ENCODE results near the gene RASGEF1C.

The RASGEF1C gene

DNA sequence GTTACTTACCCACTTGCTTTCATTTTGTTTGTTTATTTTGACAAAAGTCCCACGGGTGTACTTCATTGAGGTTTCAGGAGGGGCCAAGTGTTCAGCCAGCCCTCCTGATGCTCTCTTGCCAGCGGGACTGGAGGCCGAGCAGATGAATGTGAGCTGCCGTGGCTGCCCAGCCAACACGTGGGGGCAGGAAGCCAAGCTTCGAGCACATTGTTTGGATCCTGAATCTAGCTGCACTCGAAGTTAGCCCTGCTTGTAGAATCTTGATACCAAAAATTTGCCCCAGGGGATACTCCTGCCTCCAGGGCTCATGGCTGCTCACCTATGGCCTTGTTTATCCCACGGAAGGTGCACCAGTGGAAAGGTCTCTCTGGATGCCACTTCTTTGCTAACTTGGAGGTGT lies 49.3 kb downstream of the RASGEF1C start:
- DNase-seq: no peak

DNA sequence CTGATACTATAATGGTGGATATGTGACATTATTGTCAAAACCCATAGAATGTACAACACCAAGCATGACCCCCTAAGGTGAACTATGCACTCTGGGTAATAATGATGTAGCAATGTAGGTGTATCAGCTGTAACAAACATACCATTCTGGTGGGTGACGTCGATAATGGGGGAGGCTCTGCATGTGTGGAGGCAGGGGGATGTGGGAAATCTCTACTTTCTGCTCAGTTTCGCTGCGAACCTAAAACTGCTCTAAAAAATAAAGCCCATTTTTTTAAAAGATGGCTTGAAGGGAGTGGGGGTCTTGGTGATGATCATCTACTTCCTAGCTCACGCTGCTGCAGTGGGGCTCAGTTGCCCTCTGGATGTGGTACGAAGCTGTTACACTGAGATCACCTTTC lies 51.1 kb downstream of the RASGEF1C start:
- no peak for DNase-seq

DNA sequence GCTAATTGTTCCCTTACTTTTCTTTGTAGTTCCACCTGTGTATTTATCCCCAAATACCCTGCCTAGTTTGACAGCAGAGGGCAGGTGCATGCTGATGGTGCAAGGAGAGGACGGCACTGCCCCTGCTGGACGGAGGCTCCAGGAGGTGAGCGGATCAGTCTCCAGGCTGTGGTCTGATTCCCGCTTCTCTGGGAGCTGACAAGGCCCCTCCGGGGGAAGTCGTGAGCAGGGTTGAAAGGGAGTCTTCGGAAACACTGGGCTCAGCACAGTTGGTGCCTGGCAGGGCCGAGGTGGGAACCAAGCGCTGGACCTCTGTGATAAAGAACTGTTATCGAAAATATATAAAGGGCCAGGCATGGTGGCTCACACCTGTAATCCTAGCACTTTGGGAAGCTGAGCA lies 52.9 kb downstream of the RASGEF1C start:
- no peak for DNase-seq

DNA sequence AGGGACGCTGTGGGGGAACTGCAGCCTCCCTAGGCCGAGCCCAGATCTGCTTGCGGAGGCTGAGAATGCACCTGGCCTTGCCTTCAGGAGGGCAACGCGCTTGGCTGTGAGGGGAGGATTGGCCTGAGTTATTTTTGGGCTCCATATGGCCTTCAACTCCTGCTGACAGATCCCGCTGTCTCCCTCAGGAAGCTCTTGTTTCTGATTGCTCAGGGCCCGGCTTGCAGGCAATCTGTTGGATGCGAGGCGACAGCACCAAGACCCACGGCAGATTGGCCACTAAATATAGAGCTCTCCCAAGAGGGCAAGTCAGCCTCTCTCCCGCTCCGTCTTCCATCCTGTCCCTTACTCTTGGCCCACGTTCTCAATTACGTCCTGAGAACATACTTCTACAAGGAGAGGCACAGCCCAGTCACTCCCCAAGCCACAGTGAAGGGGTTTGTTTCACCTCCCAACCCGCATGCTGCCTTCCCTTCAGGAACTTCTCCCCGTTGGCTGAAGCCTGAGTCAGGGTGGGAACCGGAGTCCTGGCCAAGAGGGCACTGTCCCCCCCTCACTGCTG lies 53.6 kb downstream of the RASGEF1C start:
- DNase-seq: no peak

DNA sequence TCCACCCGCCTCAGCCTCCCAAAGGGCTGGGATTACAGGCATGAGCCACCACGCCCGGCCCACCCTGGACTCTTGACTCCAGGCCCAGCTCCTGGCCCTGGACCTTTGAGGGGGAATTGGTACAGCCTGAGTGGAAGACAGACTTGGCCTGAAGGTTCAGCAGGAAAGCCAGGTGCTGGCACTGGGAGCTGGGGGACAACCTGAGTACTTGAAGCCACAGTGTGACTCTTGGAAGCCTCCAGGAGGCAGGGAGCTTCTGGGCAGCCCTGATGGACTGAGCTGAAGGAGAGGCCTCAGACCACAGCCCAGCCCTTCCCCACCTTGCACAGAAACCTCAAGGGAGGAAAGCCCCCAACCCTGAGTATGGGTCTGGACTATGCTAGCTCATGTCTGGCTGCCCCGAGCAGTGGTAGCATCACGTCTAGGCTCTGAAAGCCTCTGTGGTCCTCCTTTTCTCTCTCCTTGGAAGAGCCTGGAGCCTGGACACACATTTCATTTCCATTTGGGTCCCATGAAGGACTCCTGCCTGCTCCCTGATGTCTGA lies 54.1 kb downstream of the RASGEF1C start:
- DNase-seq: no peak

DNA sequence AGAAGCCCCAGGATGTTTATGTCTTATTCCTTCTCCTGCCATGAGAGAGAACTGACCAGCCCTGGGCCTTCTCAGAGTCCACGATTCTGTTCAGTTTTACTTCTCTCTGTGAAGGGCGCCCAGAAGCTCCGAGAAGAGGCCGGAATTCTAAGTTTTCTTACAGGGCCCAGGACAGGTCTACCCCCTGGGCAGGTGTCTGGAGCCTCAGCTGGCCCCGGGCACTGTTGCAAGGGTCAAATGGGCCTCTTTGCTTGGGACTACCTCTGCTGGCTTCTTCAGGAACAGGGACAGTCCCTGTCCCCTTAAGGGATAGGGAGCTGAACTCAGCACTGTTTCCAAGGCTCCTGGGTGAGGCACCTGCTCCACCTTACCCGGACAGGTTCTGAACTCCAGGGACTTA lies 55.0 kb downstream of the RASGEF1C start:
- DNase-seq: no peak

DNA sequence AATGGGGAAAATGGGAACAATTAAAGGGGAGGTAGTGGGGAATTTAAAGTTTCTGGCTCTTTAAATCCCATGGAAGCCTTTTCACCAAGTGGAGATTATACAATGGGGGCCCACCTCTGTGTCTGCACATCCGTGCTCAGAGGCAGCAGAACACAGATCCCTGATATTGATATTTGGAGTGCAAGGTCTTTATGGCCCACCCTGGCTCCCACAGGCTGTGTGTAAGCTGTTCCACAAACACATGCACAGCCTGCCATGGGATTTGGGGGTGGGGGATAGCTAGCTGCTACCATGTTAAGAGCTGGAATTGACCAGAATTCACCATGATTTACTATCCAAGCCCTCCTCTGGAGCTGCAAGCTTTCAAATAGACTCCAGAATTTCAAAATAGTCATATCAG lies 55.9 kb downstream of the RASGEF1C start:
- DNase-seq: no peak

DNA sequence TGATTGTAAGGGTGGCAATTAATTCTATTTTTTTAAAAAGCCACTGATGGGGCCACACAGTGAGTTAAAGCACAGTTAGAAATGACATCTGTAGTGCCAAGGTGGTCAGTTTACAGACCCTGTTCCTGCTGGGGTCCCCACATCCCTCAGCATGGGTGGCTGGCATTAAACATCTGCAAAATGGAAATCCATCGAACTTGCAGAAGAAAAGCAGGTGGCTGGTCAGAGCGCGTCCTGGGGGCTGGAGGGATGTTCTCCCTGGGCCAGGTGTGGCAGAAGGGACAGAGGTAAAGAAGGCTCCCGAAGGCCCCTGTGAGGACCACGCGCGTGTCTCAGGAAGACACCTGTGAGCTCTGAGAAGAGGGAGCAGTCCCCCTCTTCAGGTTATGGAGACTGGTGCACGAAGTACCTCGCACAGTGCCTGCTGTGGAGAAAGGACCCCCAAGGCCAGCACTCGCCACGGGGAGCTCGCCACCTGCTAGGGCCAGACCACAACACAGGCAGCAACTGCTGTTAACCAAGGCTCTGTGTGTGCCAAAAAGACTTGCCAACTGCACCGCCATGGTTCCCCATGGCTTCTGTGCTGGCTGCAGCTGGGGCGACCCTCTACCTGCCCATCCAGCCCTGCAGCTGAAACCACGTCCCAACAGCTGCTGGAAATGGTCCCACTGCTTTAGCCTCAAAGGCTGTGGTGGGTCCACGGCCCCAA lies 65.2 kb downstream of the RASGEF1C start:
- no peak for DNase-seq

DNA sequence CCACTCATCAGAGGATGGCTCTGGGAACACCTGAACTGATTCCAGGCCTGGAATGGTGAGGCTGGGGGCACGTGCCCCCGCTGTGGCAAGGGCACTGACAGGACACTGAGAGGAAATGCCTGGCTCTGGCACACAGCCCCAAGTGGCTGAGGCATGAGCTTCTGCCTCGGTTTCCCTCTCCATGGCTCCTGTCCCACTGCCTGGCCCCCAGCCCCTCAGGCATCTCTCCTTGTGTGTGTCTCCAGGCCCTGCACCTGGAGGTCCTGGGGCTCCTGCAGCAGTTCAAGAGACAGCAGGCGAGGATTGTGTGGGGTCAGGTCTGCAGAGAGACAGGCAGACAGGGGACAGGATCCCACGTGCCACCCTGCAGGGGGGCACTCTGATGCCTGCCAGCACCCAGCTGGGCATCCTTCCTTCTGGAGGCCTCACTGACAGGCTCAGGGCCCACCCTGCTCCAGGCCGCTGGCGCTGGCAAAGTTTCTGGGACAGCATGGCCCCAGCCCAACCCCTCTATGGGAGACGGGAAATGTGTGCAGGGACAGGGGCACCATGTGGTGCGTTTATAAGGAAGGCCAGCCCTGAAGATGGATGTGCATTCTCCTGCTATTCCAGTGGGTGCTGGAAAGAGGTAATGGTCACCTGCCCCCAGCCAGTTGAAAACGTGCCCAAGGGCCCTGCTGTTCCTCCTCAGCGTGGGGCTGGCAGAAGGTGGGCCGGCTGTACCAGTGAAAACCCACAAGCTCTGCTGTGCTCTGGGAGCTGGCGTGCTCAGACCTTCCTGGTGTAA lies 66.0 kb downstream of the RASGEF1C start:
- DNase-seq: no peak

DNA sequence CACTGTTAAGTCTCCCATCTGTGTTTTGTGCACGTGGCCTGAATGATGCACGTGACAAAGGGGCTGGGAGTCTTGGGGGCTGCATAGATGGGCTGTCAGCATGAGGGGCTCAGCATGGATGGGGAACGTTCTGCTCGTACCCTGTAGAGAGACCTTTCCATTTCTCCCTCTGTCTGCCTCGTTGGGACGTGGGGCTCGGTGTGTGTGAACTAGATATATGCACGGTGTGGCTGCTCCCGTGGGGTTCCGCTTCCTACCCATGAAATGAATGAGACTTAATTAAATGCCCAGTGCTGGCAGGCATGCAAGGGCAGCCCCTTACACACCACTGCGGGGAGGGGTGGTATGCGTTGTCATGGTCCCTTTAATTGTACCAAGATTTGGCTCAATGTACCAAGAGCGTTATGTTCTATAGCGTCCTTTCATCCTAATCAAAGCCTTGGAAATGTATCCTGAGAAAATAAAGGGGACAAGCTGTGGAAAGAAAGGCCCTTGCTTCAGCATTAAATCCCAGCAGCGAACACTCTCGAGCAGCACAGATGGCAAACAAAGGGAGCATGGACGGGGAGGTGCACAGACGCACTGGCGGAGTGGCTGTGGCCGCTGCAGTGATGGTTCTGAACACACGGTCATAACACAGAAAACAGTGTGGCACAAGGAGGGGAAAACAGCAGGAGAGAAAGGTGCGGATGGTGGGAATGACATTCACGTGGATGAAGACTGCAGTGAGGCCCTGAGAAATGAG lies 66.8 kb downstream of the RASGEF1C start:
- no peak for DNase-seq

DNA sequence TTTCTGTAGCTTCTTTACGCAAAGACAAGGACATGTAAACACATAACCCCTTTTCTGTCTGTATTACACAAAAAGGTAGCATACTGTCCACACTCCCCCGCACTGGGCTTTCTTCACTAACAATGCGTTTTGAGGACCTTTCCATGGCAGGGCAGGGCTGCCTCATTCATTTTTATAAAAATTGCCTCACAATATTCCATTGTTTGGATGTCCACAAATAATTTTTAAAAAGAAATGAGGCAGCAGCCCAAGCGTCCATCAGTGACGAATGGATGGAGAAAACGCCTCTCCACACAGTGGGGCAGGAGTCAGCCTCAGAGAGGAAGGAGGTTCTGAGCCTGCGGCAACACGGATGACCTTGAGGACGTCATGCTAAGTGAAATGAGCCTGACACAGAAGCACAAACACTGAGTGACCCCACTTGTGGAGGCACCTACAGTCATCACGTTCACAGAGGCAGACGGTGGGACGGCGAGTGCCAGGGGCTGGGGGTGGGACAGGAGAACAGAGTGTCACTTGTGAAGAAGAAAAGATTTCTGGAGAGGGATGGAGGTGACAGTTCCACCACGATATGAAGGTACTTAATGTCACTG lies 67.8 kb downstream of the RASGEF1C start:
- no peak for DNase-seq

DNA sequence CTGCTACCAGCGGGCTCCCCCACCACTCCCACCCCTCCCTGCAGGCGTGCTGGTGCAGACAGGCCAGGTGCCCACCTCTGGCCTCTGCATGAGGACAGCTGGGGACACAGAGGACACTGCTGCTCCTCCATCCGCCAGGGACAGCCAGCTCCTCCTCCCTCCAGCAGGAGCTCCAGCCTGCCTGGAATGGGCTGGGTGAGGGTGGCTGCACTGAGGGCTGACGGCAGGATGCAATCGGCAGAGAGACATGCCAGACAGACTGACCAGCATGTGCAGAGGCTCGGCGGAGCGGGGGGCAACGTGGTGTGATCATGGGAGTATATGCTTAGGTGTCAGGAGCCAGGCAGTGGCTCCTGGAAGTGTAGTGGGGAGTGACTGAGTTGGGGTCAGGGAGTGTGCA lies 68.4 kb downstream of the RASGEF1C start:
- no peak for DNase-seq

DNA sequence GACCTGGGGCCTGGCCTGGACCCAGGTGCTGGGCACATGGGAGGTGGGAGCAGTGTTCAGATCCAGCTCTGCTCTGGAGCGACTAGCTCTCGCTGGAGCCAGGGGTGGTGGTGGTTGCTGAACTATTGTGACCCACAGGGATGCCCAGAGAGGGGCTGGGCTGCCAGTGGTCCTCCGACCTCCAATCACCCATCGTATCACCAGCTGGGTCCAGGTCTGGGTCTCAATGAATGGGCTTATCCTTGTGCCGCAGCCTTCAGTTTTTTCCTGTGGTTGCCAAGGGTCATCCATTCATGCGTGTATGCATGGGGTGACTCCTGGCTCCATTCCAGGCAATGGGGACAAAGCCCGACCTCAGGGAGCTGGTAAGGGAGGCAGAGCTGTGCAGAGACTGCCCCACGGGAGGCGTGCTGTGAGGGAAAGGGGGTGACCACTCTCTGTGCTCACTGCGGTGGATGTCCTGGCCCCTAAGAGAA lies 68.9 kb downstream of the RASGEF1C start:
- DNase-seq: no peak

DNA sequence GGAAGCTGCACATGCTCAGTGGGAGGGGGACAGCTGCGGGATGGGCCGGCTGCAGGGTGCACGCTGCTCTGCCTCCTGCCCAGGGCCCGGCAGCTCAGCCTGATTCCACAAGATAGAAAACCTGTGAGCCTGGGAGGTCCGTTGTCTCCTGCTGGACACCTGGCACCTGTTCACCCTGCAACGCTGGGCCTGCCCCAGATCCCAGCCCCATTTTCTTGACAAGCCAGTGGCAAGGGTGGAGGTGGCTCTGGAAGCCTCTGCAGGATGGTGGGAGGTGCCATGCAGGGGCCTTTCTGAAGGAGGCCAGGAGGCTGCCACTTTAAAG lies 69.3 kb downstream of the RASGEF1C start:
- DNase-seq: no peak

DNA sequence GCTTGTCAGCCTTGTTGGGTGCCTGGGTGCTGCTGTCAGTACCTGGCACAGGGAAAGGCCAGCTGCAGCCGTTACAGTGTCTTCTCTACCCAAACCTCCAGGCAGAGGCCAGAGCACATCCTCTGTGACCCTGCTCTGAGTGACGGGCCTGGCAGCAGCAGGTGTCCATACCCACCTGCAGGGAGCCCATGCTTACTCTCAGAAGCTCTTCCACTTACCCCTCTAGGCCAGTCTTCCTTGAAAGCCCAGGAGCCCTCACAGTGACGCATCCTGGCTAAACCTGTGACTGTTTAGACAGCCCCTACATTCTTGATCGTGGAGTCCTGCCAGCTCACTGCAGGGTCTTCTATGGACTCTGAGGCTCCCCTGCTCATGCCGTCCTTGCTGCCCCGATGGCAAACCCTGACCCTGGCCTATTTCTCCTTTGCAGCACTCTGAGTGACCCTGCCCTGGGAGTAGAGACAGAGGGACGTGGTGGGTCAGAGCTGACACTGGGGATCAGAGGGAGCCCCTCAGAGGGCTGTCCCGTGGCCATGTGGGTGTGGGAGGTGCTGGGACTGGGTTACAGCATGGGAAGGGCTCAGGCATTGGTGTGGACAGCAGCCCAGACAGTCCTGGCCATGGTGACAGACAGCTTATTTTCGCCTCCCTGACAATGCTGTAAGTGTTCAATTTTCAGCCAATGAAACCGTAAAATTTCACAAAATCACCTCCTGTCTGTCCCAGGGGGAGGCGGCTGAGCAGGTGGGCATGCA lies 69.9 kb downstream of the RASGEF1C start:
- no peak for DNase-seq

DNA sequence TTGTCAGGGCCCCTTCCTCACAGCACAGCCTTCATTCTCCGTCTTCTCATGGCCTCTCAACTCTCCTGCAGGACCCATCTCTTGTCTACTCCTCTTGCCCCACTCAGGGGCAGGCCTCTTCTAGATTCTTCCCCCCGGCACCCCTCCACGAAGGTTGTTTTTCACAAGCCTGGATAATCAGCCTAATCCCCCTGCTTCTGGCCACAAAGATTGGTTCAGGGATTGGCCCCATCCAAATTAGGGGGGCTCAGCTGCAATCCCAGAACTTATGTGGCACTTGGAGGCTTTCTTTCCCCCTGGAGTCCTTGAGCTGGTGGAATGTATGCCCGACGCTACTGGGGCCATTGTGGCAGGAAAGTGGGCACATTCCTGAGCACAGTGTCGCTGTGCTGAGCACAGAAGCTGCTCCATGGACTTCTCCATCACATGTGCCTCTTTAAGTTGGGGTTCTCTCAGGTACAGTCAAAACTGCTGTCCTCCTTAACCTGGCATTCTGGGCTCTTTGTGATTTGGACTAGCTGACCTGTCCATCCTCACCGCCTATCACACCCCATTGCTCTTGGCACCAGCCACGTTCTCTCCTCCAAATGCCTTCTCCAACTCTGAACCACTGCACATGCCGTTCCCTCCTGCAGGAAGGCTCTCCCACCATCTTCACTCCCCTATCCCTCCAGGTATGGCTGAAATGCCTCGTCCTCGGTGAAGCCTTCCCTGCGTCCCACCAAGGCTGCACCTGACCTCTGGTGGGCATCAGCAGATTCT lies 70.6 kb downstream of the RASGEF1C start:
- DNase-seq: no peak

DNA sequence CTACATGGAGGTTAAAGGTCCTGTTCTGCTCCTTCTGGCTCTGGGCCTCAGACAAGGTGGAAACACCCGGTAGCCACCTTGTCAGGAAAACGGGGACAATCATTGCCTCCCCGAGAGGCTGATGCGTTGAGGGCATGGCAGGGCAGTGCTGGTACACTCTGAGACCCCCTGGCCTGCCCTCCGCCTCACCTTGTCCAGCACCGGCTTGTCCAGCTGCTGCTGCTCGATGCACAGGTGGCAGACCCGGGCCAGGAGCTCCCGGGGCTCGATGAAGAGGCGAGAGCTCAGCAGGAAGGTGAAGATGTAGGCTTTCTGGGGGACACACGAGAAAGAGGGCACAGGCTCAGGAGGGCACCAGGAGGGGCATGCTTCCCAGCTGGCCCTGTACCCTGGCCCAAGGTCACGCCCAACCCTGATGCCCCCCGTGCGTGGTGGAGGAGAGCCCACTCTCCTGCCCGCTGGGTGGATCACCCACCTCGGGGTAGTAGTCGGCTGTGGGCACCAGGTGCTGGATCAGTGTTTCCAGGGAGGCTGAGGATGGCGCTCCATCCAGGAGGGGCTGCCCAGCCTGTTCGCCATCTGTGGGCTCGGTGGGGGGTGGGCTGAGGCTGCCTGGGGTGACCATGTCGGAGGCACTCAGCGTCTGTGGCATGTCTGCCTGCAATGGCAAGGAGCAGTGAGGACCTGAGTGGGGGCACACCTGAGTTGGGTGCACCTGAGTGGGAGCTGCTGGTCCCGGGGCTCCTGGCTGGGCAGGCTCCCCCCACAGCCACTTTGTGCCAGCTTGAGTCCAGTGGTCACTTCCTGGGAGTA lies 71.4 kb downstream of the RASGEF1C start:
- DNase-seq: no peak

DNA sequence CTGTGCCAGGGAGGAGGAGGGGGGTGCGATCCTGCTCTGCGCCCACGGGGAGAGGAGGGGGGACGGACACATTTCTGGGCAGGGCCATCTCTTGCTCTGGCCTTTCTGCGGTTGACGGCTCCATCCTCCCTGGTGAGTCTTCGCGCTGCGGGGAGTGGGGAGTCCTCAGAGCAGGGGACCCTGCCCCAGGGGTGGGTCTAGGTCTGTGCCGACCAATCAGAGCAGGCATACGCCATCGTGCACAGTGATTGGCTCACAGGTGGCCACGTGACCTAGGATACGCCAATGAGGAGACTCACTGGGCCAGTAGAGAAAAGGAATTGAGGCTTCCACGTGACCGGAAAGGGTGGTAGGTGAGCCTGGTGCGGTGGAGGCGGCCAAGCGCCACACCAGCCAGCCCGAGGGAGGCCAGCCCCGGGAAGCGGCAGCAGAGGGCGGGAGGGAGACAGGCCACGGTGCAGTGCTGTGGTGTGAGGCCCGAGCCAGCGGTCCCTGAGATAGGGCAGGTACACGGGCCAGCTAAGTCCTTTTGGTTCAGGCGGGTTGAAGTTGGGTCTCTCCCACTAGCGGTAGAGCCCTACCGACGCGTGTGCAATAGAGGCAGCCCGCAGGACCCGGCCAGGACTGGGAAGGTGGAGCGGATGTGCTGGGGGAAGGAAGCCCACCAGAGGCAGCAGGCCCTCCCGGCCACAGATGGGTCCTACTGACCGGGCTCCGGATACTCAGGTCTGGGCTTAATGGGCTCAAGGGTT lies 72.2 kb downstream of the RASGEF1C start:
- DNase-seq: no peak

DNA sequence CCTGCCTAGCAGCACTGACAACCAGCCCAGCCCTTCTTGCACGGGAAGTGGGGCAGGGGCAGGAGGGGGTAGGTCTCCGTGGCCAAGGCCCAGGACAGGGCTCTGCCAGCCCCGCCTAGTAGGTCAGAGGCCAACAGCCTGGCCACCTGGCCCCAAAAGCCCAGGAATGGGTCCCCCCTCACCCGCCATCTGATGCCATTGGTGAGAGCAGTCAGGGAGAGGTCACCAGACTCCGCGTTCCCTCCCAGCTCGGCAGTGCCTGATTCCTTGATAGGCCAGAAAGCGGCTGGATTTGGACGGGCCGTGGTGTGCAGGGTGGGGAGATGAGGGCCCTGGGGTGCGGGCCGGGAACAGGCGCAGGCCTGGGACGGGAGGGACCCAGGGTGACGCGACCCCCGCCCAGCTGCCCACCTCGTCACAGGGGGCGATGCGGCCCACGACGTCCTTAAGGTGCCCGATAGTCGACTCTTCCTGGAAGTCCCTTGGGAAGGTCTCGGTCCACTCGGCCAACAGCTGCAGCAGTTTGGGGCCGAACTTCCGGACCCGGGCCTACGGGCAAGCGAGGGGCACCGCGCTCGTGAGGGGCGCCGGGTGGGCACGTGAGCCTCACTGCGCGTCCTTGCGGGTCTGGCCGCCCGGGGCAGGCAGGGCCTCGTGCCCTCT lies 72.9 kb downstream of the RASGEF1C start:
- no peak for DNase-seq
